ENCODE measurements around the gene HNMT.
"Not testable (repeated sequence)": the region's sequence is repeated elsewhere in the genome, so short reads cannot be mapped to it uniquely, and the experiment has no call there.

HNMT gene

GRCh38 chr2:137966043-137966442 is 1.8 kb downstream of the HNMT start:
- FAIRE-seq (no peak), DNase-seq (ENCODE audit: insufficient read length, low spot score) (no peak)

GRCh38 chr2:137967042-137967441 is 2.8 kb downstream of the HNMT start:
- no peak for TF ChIP-seq CTCF (IDR thresholded peaks at IDR 0.05; ENCODE audit: insufficient read depth, missing control alignments)
- DNase-seq (ENCODE audit: insufficient read length, low spot score) (no peak), FAIRE-seq (no peak)

More at GRCh38 chr2:137966043-137966442, 1.8 kb downstream of the HNMT start:
- no peak for TF ChIP-seq CTCF (IDR thresholded peaks at IDR 0.05; ENCODE audit: insufficient read depth, missing control alignments)

GRCh38 chr2:137968477-137969417 is 4.5 kb downstream of the HNMT start:
- DNase-seq (ENCODE audit: insufficient read length, low spot score) (no peak), FAIRE-seq (no peak)
- TF ChIP-seq CTCF (IDR thresholded peaks at IDR 0.05; ENCODE audit: insufficient read depth, missing control alignments): no peak

DNA sequence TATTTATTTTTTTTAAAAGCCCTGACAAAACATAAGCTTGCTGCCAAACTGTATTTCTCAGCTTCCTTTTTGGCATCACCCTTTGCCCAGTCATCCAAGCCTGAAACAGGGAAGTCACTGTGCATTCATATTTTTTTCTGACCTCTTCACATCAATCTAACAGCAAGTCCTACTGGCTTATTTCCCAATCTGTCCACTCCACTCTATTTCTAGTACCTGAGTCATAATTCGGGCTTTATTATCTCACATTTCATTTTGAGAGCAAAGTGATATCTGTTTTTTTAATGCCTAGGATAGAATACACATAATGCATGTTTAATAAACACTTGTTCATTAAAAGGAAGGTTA is 5.1 kb downstream of the HNMT start:
- FAIRE-seq: no peak
- TF ChIP-seq CTCF (IDR thresholded peaks at IDR 0.05; ENCODE audit: insufficient read depth, missing control alignments): no peak
- DNase-seq (ENCODE audit: insufficient read length, low spot score): no peak

DNA sequence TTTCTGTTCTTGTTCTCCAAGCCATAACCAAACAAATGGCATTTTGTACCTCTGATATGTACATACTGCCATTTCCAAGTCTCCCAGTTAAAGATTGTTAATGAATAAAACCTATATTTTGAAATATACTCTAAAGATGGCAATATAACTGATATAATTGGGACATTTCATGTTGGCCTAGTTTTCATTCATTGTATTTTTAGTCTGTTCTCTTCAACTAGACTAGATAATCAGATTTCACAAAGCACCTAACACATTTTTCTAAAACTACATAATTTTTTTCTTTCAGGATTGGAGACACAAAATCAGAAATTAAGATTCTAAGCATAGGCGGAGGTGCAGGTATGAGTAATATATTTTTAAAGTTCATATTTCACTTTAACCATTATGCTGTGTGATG is 5.6 kb downstream of the HNMT start:
- no peak for FAIRE-seq
- no peak for TF ChIP-seq CTCF (IDR thresholded peaks at IDR 0.05; ENCODE audit: insufficient read depth, missing control alignments)

GRCh38 chr2:137971259-137971658 is 7.0 kb downstream of the HNMT start:
- FAIRE-seq; DNase-seq (ENCODE audit: insufficient read length, low spot score): not testable (repeated sequence)

More for the DNA sequence above, 5.6 kb downstream of the HNMT start:
- DNase-seq (ENCODE audit: insufficient read length, low spot score): no peak

GRCh38 chr2:137973280-137973679 is 9.0 kb downstream of the HNMT start:
- FAIRE-seq: no peak
- no peak for DNase-seq (ENCODE audit: insufficient read length, low spot score)
- no peak for TF ChIP-seq CTCF (IDR thresholded peaks at IDR 0.05; ENCODE audit: insufficient read depth, missing control alignments)
